GM12864 (cell line): Measurements from ENCODE around the gene PSMB2.

Experiments used
- DNase-seq: peaks from one replicate; pipeline ENCODE4 v3.0.0-alpha.2; 2011; ENCODE audit warnings: low read depth
- H3K4me3 ChIP-seq: 2 replicates; pipeline ENCODE4 v1.5.1; 2011; ENCODE audit warnings: mild to moderate bottlenecking, low read depth, low read length, control low read depth
- CTCF ChIP-seq: IDR thresholded peaks from 2 replicates; pipeline ENCODE4 v1.5.1; 2011; ENCODE audit warnings: low read depth, mild to moderate bottlenecking, moderate library complexity, low read length, control low read depth, inconsistent platforms; ENCODE audit errors: missing control alignments

Gene PSMB2

GRCh38 chr1:35629051-35629450 is 12.3 kb downstream of the PSMB2 start:
- DNase-seq: no peak
- TF ChIP-seq CTCF: no peak
- no peak overlapping the region for H3K4me3 ChIP-seq

- H3K4me3 ChIP-seq: no peak overlapping the region
- no peak for TF ChIP-seq CTCF
- DNase-seq: no peak
These were observed 17.5 kb downstream of the PSMB2 start for GRCh38 chr1:35623832-35624231.

DNA sequence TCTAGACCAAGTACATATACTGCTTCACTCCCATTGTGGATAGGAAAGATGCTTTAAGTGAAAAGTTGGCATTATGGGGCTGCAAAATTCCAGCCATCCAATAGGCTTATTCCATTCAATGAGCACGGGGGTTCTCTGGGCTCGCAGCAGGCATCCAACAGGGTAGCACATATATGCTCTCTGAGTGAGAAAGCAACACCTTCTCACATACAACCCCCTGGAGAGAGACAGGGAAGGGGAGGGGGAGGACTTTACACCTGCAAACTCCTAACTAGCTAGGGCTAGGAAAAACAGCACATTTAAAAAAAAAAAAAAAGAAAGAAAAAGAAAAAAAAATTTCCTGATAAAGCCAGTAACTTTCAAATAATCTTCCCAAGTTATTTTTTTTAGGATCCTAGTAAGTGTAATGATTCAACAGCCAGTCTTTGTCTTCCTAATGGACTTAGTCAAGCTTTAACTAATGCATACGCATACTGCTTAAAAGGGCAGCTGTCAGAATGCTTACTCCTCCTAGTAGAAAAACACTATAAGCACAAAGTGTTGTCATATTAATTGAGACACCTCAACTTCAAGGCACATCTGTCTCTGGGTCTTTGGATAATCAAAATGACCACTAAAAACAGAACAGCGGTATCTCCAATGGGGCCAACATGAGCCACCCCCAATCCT is 18.7 kb downstream of the PSMB2 start:
- no peak overlapping the region for H3K4me3 ChIP-seq
- no peak for DNase-seq
- TF ChIP-seq CTCF: no peak

- no peak overlapping the region for H3K4me3 ChIP-seq
- no peak for TF ChIP-seq CTCF
- no peak for DNase-seq
These were observed 21.8 kb downstream of the PSMB2 start for GRCh38 chr1:35619237-35620121.

GRCh38 chr1:35615440-35615839 is 25.9 kb downstream of the PSMB2 start:
- no peak overlapping the region for H3K4me3 ChIP-seq
- no peak for TF ChIP-seq CTCF
- no peak for DNase-seq

DNA sequence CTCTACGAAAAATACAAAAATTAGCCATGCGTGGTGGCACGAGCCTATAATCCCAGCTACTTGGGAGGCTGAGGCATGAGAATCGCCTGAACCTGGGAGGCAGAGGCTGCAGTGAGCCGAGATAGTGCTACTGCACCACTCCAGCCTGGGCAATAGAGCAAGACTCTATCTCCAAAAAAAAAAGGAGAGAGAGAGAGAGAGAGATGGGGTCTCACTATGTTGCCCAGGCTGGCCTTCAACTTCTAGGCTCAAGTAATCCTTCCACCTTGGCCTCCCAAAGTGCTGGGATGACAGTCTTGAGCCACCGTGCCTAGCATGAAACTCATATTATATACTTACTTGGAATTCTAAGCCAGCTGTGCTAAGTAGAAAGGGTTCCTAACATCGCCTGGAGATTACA is 29.7 kb downstream of the PSMB2 start:
- no peak for TF ChIP-seq CTCF
- DNase-seq: no peak
- H3K4me3 ChIP-seq: no peak overlapping the region

GRCh38 chr1:35605867-35606182 is 35.5 kb downstream of the PSMB2 start:
- DNase-seq: no peak
- TF ChIP-seq CTCF: no peak
- H3K4me3 ChIP-seq: no peak overlapping the region
